ENCODE results near the gene ZMYM2. TPM values are rescaled to one million over a fixed set of nuclear protein-coding genes. Genes with fewer than 3 reads are reported as not detected.

ZMYM2 gene
- total RNA-seq, 2 donors from 2014 or later = 103 to 115 TPM

GRCh38 chr13:20109037-20109436 is 150.5 kb downstream of the ZMYM2 start:
- Mint-ChIP-seq H3K27ac (no peak overlapping the region), H3K36me3 (ENCODE audit: low read depth) (peaks cover 12% of the 10 kb centered on the region), H3K27me3 (peaks cover 32% of the 10 kb centered on the region), H3K4me3 (no peak overlapping the region), H3K4me1 (peaks cover 9% of the 10 kb centered on the region)
- no peaks in the 10 kb centered on the region for H3K9me3 ChIP-seq (ENCODE audit: control insufficient read depth, low read length, poor library complexity, severe bottlenecking)
- ATAC-seq (no peak), DNase-seq (no peak)

- DNase-seq = no peak
- Mint-ChIP-seq H3K27ac (no peak overlapping the region), H3K4me1 (peaks cover 5% of the 10 kb centered on the region), H3K36me3 (ENCODE audit: low read depth) (peaks cover 3% of the 10 kb centered on the region), H3K27me3 (peaks cover 5% of the 10 kb centered on the region), H3K4me3 (no peak overlapping the region)
- ATAC-seq = no peak
- H3K9me3 ChIP-seq (ENCODE audit: control insufficient read depth, low read length, poor library complexity, severe bottlenecking) = no peaks in the 10 kb centered on the region
Observed at GRCh38 chr13:20114066-20114610, 155.6 kb downstream of the ZMYM2 start.

GRCh38 chr13:20116213-20116612 is 157.7 kb downstream of the ZMYM2 start:
- H3K9me3 ChIP-seq (ENCODE audit: control insufficient read depth, low read length, poor library complexity, severe bottlenecking) = no peaks in the 10 kb centered on the region
- no peak overlapping the region for H3K4me3 Mint-ChIP-seq
- DNase-seq (no peak), ATAC-seq (no peak)
- H3K4me1 Mint-ChIP-seq = peaks cover 18% of the 10 kb centered on the region
- H3K36me3 Mint-ChIP-seq (ENCODE audit: low read depth) = peaks cover under 1% of the 10 kb centered on the region
- peaks cover 5% of the 10 kb centered on the region for H3K27me3 Mint-ChIP-seq
- H3K27ac Mint-ChIP-seq = no peak overlapping the region

GRCh38 chr13:20118268-20119140 is 160.0 kb downstream of the ZMYM2 start:
- Mint-ChIP-seq H3K4me1 (peaks cover 18% of the 10 kb centered on the region), H3K36me3 (ENCODE audit: low read depth) (no peaks in the 10 kb centered on the region), H3K27ac (peak overlapping the region; percentile 82), H3K27me3 (no peaks in the 10 kb centered on the region), H3K4me3 (peak overlapping the region; percentile 93)
- DNase-seq (peak in 2 of 3 donors; percentile 41 to 43), ATAC-seq (peak; percentile 39)
- H3K9me3 ChIP-seq (ENCODE audit: control insufficient read depth, low read length, poor library complexity, severe bottlenecking) = no peaks in the 10 kb centered on the region

GRCh38 chr13:20119960-20120359 is 161.4 kb downstream of the ZMYM2 start:
- Mint-ChIP-seq H3K4me3 (peak overlapping the region; percentile 93), H3K27me3 (peaks cover 7% of the 10 kb centered on the region), H3K4me1 (peaks cover 18% of the 10 kb centered on the region), H3K27ac (peak overlapping the region; percentile 82), H3K36me3 (ENCODE audit: low read depth) (peaks cover 2% of the 10 kb centered on the region)
- ATAC-seq = no peak
- DNase-seq = no peak
- H3K9me3 ChIP-seq (ENCODE audit: control insufficient read depth, low read length, poor library complexity, severe bottlenecking) = no peaks in the 10 kb centered on the region

GRCh38 chr13:20121159-20121525 is 162.6 kb downstream of the ZMYM2 start:
- ATAC-seq (no peak), DNase-seq (no peak)
- H3K9me3 ChIP-seq (ENCODE audit: control insufficient read depth, low read length, poor library complexity, severe bottlenecking) = no peaks in the 10 kb centered on the region
- Mint-ChIP-seq H3K27ac (peak overlapping the region; percentile 82), H3K4me1 (peaks cover 21% of the 10 kb centered on the region), H3K27me3 (peaks cover 13% of the 10 kb centered on the region), H3K4me3 (peak overlapping the region; percentile 93), H3K36me3 (ENCODE audit: low read depth) (peaks cover 2% of the 10 kb centered on the region)

GRCh38 chr13:20124303-20124702 is 165.8 kb downstream of the ZMYM2 start:
- H3K4me3 Mint-ChIP-seq = no peak overlapping the region
- peaks cover 2% of the 10 kb centered on the region for H3K36me3 Mint-ChIP-seq (ENCODE audit: low read depth)
- peaks cover 13% of the 10 kb centered on the region for H3K27me3 Mint-ChIP-seq
- H3K27ac Mint-ChIP-seq = no peak overlapping the region
- ATAC-seq (no peak), DNase-seq (no peak)
- peaks cover 22% of the 10 kb centered on the region for H3K4me1 Mint-ChIP-seq
- no peaks in the 10 kb centered on the region for H3K9me3 ChIP-seq (ENCODE audit: control insufficient read depth, low read length, poor library complexity, severe bottlenecking)

GRCh38 chr13:20125129-20125782 is 166.7 kb downstream of the ZMYM2 start:
- no peak for ATAC-seq
- H3K27me3 Mint-ChIP-seq = peaks cover 13% of the 10 kb centered on the region
- peak overlapping the region; percentile 7 for H3K4me3 Mint-ChIP-seq
- H3K4me1 Mint-ChIP-seq = peaks cover 15% of the 10 kb centered on the region
- no peaks in the 10 kb centered on the region for H3K9me3 ChIP-seq (ENCODE audit: control insufficient read depth, low read length, poor library complexity, severe bottlenecking)
- H3K36me3 Mint-ChIP-seq (ENCODE audit: low read depth) = peaks cover 2% of the 10 kb centered on the region
- H3K27ac Mint-ChIP-seq = peak overlapping the region; percentile 4
- DNase-seq = no peak

- peaks cover 13% of the 10 kb centered on the region for H3K27me3 Mint-ChIP-seq
- peaks cover 11% of the 10 kb centered on the region for H3K4me1 Mint-ChIP-seq
- no peaks in the 10 kb centered on the region for H3K9me3 ChIP-seq (ENCODE audit: control insufficient read depth, low read length, poor library complexity, severe bottlenecking)
- H3K4me3 Mint-ChIP-seq = peak overlapping the region; percentile 7
- ATAC-seq = no peak
- DNase-seq = no peak
- peak overlapping the region; percentile 4 for H3K27ac Mint-ChIP-seq
- H3K36me3 Mint-ChIP-seq (ENCODE audit: low read depth) = peaks cover 2% of the 10 kb centered on the region
Observed at GRCh38 chr13:20125783-20126165, 167.2 kb downstream of the ZMYM2 start.

- DNase-seq = no peak
- no peak for ATAC-seq
- H3K27ac Mint-ChIP-seq = no peak overlapping the region
- peaks cover 13% of the 10 kb centered on the region for H3K27me3 Mint-ChIP-seq
- H3K9me3 ChIP-seq (ENCODE audit: control insufficient read depth, low read length, poor library complexity, severe bottlenecking) = no peaks in the 10 kb centered on the region
- peaks cover 2% of the 10 kb centered on the region for H3K36me3 Mint-ChIP-seq (ENCODE audit: low read depth)
- peak overlapping the region; percentile 86 for H3K4me3 Mint-ChIP-seq
- peaks cover 7% of the 10 kb centered on the region for H3K4me1 Mint-ChIP-seq
Observed at GRCh38 chr13:20126541-20127261, 168.2 kb downstream of the ZMYM2 start.

- H3K9me3 ChIP-seq (ENCODE audit: control insufficient read depth, low read length, poor library complexity, severe bottlenecking) = no peaks in the 10 kb centered on the region
- Mint-ChIP-seq H3K4me3 (peak overlapping the region; percentile 86), H3K27ac (no peak overlapping the region), H3K36me3 (ENCODE audit: low read depth) (peaks cover 2% of the 10 kb centered on the region), H3K27me3 (peaks cover 13% of the 10 kb centered on the region), H3K4me1 (peaks cover 7% of the 10 kb centered on the region)
- peak; percentile 33 for ATAC-seq
- DNase-seq = no peak
Observed at GRCh38 chr13:20127262-20127561, 168.7 kb downstream of the ZMYM2 start.

- Mint-ChIP-seq H3K27me3 (peaks cover 15% of the 10 kb centered on the region), H3K4me1 (peaks cover 7% of the 10 kb centered on the region), H3K4me3 (peak overlapping the region; percentile 86), H3K36me3 (ENCODE audit: low read depth) (peaks cover 2% of the 10 kb centered on the region), H3K27ac (no peak overlapping the region)
- ATAC-seq = peak; percentile 76
- peak in 1 of 3 donors; percentile 14 for DNase-seq
- no peaks in the 10 kb centered on the region for H3K9me3 ChIP-seq (ENCODE audit: control insufficient read depth, low read length, poor library complexity, severe bottlenecking)
Observed at GRCh38 chr13:20127562-20128458, 169.3 kb downstream of the ZMYM2 start.

Measured in T-helper 17 cell (primary cell).